ENCODE results near the gene PINLYP. TPM values are rescaled to one million over a fixed set of nuclear protein-coding genes. Genes with fewer than 3 reads are reported as not detected.

PINLYP gene
- total and polyA plus RNA-seq, 2 donors (not counting 3 experiments of a cell fraction or from before 2014, with no cell fraction given), result 5.5 TPM

DNA sequence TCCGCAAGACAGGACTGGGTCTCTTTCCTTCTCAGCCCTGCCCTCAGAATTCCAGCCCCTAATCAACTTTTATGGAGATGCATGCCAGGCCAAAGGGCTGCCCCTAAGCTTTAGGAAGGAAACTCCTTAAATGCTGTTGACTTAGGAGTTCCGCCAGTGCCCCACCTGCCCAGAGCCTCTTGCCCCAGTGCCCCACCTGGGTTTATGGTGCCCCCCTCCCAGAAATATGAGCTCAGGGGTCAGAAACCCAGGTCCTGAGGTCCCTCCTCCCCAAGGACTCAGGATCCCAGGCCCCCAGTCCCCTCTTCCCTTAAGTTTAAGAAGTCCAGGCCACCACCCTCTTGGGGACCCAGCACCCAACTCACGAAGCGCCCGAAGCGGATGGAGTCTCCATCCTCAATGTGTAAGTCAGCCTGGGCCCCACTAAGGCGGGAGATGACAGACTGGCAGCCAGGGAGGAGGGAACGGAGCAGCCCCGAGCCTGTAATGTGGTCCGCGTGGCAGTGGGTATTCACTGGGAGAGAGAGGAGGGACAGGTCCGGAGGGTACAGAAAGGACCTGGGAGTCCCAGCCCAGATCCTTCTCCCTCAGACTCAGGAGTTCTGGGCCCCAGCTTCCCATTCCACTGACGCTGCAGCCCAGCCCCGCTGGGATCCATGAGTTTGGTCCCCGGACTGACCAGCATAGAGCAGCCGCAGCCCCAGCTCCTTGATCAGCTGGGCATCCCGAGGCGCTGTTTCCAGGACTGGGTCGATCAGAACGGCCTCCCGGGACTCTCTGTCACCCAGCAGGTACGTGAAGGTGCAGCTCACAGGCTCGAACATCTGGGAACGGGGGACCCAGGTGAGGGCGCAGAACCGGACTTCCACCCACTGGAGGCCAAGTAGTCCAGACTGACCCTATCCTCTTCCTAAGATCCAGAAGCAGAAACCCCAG, 49.5 kb upstream of the PINLYP start:
- no TSS peak for BruUV-seq (replicated peaks)
- H3K36me3 ChIP-seq (ENCODE audit: control insufficient read depth in 2 of 2, extremely low read depth in 1 of 2, insufficient read depth in 2 of 2, low read length in 2 of 2), result no peaks in the 10 kb centered on the region

DNA sequence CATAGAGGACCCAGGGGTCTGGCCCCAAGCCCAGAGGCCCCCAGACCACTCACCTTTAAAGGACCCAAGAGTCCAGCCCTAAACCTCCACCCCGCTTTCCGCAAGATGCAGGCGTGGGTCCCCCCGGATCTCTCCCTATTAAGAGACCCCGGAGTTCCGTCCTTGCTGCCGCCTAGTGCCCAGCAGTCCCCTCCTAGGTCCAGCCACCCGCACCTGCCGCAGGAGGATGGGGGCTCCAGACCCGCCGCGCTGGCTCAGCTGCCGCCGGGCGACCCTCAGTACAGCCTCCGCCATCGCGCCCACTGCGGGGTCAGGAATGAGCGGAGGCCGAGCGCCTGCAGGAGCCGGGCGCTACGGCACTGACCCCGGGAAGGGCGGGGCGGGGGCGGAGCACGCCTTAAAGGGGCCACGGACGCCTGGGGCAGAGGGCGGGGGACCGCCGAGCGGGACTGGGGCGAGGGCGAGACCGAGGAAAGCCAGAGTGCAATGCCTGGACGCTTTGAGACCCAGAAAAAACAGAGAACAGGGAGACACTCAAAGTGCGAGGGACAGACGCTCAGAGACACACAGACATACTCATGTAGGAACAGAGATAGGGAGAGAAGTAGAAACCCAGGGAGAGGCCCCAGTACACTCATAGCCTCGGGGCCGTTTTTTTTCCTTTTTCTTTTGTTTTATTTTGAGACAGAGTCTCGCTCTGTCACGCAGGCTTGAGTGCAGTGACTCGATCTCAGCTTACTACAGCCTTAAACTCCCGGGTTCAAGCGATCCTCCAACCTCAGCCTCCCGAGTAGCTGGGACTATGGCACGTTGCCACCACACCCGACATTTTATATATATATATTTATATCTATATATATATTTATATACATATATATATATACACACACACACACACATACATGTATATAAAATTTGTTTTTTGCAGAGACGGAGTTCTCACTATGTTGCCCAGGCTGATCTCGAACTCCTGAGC, 48.4 kb upstream of the PINLYP start, which contains the start of gene ETHE1:
ETHE1 (minus strand) TSS at position 318 of the 976 bp plus-strand sequence; CDS start at position 294, 24 bp downstream.
- peak within 1 kb of the TSS; percentile 82 to 97 (median 83) for H3K4me3 ChIP-seq (replicated peaks in 1 of 3; ENCODE audit: insufficient read depth in 1 of 3, low read depth in 1 of 3, low read length in 3 of 3)
- peak within 1 kb of the TSS; percentile 16 for H3K27ac ChIP-seq (ENCODE audit: insufficient read depth, low read depth, low read length)
- peaks cover 15% of the 10 kb centered on the region for H3K4me1 ChIP-seq (ENCODE audit: control insufficient read depth, extremely low read depth, insufficient read depth, low read length)
- ChIA-PET CTCF (interaction anchor here (0.9 to 11.6 kb wide), 5 partner anchors 8 to 81 kb away, joined by 3 to 833 read pairs (median 5); partner anchors contain the start of gene PHLDB3), POLR2A (no interaction called here)
- DNase-seq (ENCODE audit: low read depth, low spot score) (peak; percentile 72), FAIRE-seq (peak; percentile 67)
- H3K36me3 ChIP-seq (ENCODE audit: control insufficient read depth in 2 of 2, extremely low read depth in 1 of 2, insufficient read depth in 2 of 2, low read length in 2 of 2), result no peaks in the 10 kb centered on the region
- no peaks in the 10 kb centered on the region for H3K9me1 ChIP-seq (replicated peaks; ENCODE audit: control insufficient read depth, extremely low read depth, insufficient read depth, low read length)
- no peaks in the 10 kb centered on the region for H3K27me3 ChIP-seq (ENCODE audit: control insufficient read depth in 2 of 2, insufficient read depth in 2 of 2, low read length in 2 of 2)
- dilution Hi-C loops (cut with MboI; ENCODE audit: extremely low pct_ligation_motif_present, low sequenced_read_pairs) (no loop called here), intact Hi-C loops (cut with micrococcal nuclease) (loop anchor here (2.0 to 5.0 kb wide), 2 partner anchors 22 to 65 kb away; partner anchors contain the start of gene PHLDB3)
- BruUV-seq (replicated peaks), result no TSS peak
- H3K4me2 ChIP-seq (ENCODE audit: insufficient read depth, low read length), result peak within 1 kb of the TSS; percentile 54
- TF ChIP-seq POLR2AphosphoS5 (IDR thresholded peaks at IDR 0.05; ENCODE audit: insufficient read depth, low read depth, low read length) (peak; percentile 86), FOS (IDR thresholded peaks at IDR 0.05; ENCODE audit: borderline replicate concordance, insufficient read depth, low read length) (no peak), POLR2A (IDR thresholded peaks at IDR 0.05; ENCODE audit: low read depth, low read length) (peak; percentile 95)
- H3K9me3 ChIP-seq (replicated peaks; ENCODE audit: control insufficient read depth, insufficient read depth, low read length), result no peaks in the 10 kb centered on the region
- peak within 1 kb of the TSS; percentile 80 for H2AFZ ChIP-seq (ENCODE audit: low read depth, low read length)
- peaks cover 19% of the 10 kb centered on the region for H3K79me2 ChIP-seq (ENCODE audit: control insufficient read depth, insufficient read depth, low read length)
- H3K9ac ChIP-seq (replicated peaks; ENCODE audit: extremely low read depth, insufficient read depth, low read length), result peak within 1 kb of the TSS; percentile 64
- H4K20me1 ChIP-seq (replicated peaks; ENCODE audit: control insufficient read depth, extremely low read depth, insufficient read depth, low read length), result no peaks in the 10 kb centered on the region

More for the DNA sequence above, 49.5 kb upstream of the PINLYP start:
- intact Hi-C loops (cut with micrococcal nuclease) (loop anchor here (2.0 to 5.0 kb wide), 2 partner anchors 21 to 64 kb away; partner anchors contain the start of gene PHLDB3), dilution Hi-C loops (cut with MboI; ENCODE audit: extremely low pct_ligation_motif_present, low sequenced_read_pairs) (no loop called here)
- H3K9me1 ChIP-seq (replicated peaks; ENCODE audit: control insufficient read depth, extremely low read depth, insufficient read depth, low read length), result no peaks in the 10 kb centered on the region
- peak overlapping the region; percentile 54 for H3K4me2 ChIP-seq (ENCODE audit: insufficient read depth, low read length)
- H3K27ac ChIP-seq (ENCODE audit: insufficient read depth, low read depth, low read length), result peak overlapping the region; percentile 30
- H3K4me3 ChIP-seq (replicated peaks in 1 of 3; ENCODE audit: insufficient read depth in 1 of 3, low read depth in 1 of 3, low read length in 3 of 3), result peak overlapping the region; percentile 82 to 97 (median 83)
- H3K9me3 ChIP-seq (replicated peaks; ENCODE audit: control insufficient read depth, insufficient read depth, low read length), result no peaks in the 10 kb centered on the region
- H4K20me1 ChIP-seq (replicated peaks; ENCODE audit: control insufficient read depth, extremely low read depth, insufficient read depth, low read length), result no peaks in the 10 kb centered on the region
- FAIRE-seq (peak; percentile 12), DNase-seq (ENCODE audit: low read depth, low spot score) (peak; percentile 29)
- peak overlapping the region; percentile 64 for H3K9ac ChIP-seq (replicated peaks; ENCODE audit: extremely low read depth, insufficient read depth, low read length)
- CTCF ChIA-PET, result interaction anchor here (0.7 to 11.6 kb wide), 6 partner anchors 9 to 80 kb away, joined by 3 to 833 read pairs (median 4); partner anchors contain the start of genes PHLDB3 and ZNF575
- H3K4me1 ChIP-seq (ENCODE audit: control insufficient read depth, extremely low read depth, insufficient read depth, low read length), result peaks cover 15% of the 10 kb centered on the region
- TF ChIP-seq GATA2 (IDR thresholded peaks at IDR 0.05; ENCODE audit: insufficient read depth, insufficient read length, low read depth, low read length) (no peak), JUN (IDR thresholded peaks at IDR 0.05; ENCODE audit: borderline replicate concordance, insufficient read depth, insufficient read length, low read depth) (no peak), EZH2 (IDR thresholded peaks at IDR 0.05; ENCODE audit: borderline replicate concordance, low read depth, low read length, severe bottlenecking) (no peak), FOS (IDR thresholded peaks at IDR 0.05; ENCODE audit: borderline replicate concordance, insufficient read depth, low read length) (no peak)
- H3K79me2 ChIP-seq (ENCODE audit: control insufficient read depth, insufficient read depth, low read length), result peaks cover 19% of the 10 kb centered on the region
- peak overlapping the region; percentile 80 for H2AFZ ChIP-seq (ENCODE audit: low read depth, low read length)
- no peaks in the 10 kb centered on the region for H3K27me3 ChIP-seq (ENCODE audit: control insufficient read depth in 2 of 2, insufficient read depth in 2 of 2, low read length in 2 of 2)
- POLR2A ChIA-PET, result no interaction called here

Data from endothelial cell of umbilical vein (primary cell).